Measurements from ENCODE around the gene KRT85. TPM values are rescaled to one million over a fixed set of nuclear protein-coding genes. Genes with fewer than 3 reads are reported as not detected.

KRT85 gene
- total and polyA plus RNA-seq, 10 of the 15 experiments (the other 5 are each of a cell fraction or from before 2014, with no cell fraction given) = 0.05 to 0.18 (median 0.11) TPM; not detected in 6

GRCh38 chr12:52359621-52360061 lies 7.6 kb downstream of the KRT85 start (continued):
- no peak for TF ChIP-seq RUNX3 (IDR thresholded peaks at IDR 0.05; ENCODE audit: low read length)
- TF ChIP-seq TBL1XR1 (IDR thresholded peaks at IDR 0.05; ENCODE audit: low read depth, low read length) = no peak
- no peak for TF ChIP-seq ZBTB33 (IDR thresholded peaks at IDR 0.05)
- TF ChIP-seq BHLHE40 (IDR thresholded peaks at IDR 0.05; ENCODE audit: borderline replicate concordance in 1 of 2, low read depth in 2 of 2, low read length in 1 of 2) = no peak
- TF ChIP-seq CREM (IDR thresholded peaks at IDR 0.05; ENCODE audit: low read depth) = no peak

DNA sequence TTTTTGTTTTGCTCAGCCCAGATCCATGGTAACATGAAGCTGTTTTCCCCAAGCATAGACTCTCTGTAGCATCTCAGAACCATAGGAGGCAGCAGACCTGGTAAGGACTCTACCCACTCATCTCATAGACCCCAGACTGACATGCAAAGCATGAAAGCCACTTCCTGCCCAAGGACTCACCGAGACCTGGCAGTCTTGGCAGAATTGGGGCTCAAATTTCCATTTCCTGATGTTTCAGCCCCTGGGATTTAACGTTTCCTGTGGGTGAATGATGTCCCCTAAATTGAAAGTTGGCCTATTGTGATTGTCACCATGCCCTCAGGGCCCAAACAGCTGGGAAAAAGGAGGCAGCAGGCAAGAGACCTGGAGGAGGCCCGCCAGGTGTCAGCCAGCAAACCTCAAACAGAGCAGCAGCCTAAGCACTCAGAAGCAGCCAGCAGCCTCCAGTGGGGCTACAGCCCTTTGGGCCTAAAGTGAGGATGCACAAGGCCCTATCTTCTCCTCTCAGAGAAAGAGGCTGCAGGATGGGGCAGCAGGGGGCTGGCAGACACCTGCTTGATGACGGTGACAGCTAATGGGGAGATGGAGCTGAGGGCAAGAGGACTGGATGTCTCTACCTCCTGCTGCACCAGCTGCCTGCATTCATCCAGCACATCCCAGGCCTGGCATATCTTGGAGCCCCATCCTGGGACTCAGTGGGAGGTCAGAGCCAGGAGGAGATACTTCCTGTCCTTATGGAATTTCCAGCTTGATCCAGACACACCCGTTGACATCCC lies 8.5 kb downstream of the KRT85 start:
- H3K4me3 ChIP-seq = no peak overlapping the region
- TF ChIP-seq DPF2 (IDR thresholded peaks at IDR 0.05) = 0 out of 2 replicates have a peak, but pooled peaks have one; percentile 25
- no peak for TF ChIP-seq TAF1 (IDR thresholded peaks at IDR 0.05; ENCODE audit: borderline replicate concordance, low read depth, low read length)
- peak; percentile 69; the same call in 1 of the 2 replicates for TF ChIP-seq PKNOX1 (IDR thresholded peaks at IDR 0.05)
- TF ChIP-seq IRF4 (IDR thresholded peaks at IDR 0.05; ENCODE audit: low read depth, low read length) = no peak
- peak; percentile 63; the same call in 1 of the 2 replicates for TF ChIP-seq RUNX3 (IDR thresholded peaks at IDR 0.05; ENCODE audit: low read length)
- no peak for TF ChIP-seq SMAD5 (IDR thresholded peaks at IDR 0.05; ENCODE audit: low read depth)
- TF ChIP-seq, protein P1, sequence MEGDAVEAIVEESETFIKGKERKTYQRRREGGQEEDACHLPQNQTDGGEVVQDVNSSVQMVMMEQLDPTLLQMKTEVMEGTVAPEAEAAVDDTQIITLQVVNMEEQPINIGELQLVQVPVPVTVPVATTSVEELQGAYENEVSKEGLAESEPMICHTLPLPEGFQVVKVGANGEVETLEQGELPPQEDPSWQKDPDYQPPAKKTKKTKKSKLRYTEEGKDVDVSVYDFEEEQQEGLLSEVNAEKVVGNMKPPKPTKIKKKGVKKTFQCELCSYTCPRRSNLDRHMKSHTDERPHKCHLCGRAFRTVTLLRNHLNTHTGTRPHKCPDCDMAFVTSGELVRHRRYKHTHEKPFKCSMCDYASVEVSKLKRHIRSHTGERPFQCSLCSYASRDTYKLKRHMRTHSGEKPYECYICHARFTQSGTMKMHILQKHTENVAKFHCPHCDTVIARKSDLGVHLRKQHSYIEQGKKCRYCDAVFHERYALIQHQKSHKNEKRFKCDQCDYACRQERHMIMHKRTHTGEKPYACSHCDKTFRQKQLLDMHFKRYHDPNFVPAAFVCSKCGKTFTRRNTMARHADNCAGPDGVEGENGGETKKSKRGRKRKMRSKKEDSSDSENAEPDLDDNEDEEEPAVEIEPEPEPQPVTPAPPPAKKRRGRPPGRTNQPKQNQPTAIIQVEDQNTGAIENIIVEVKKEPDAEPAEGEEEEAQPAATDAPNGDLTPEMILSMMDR (IDR thresholded peaks at IDR 0.05 in 2 of 3, conservative IDR thresholded peaks at IDR 0.05 in 1 of 3; ENCODE audit: control insufficient read depth in 2 of 3, extremely low read depth in 1 of 3, insufficient read depth in 1 of 3, low read depth in 3 of 3, low read length in 3 of 3) = peak in 2 of 3 experiments; percentile 12 to 27; a peak in 2 of 6 replicates
- TF ChIP-seq IKZF2 (IDR thresholded peaks at IDR 0.05) = peak; percentile 45 to 46; a peak in 3 of 4 replicates
- TF ChIP-seq ATF2 (IDR thresholded peaks at IDR 0.05; ENCODE audit: low read length) = no peak
- TF ChIP-seq POU2F2 (IDR thresholded peaks at IDR 0.05; ENCODE audit: borderline replicate concordance, low read depth, low read length) = peak; percentile 95
- ATAC-seq = peak; percentile 97
- peak; percentile 34 for DNase-seq (ENCODE audit: low read depth, low spot score)
- no TSS peak for BruUV-seq (replicated peaks)
- FAIRE-seq = peak; percentile 90
- WGBS (ENCODE audit: insufficient coverage, insufficient replicate concordance, low lambda C conversion rate, missing lambda C conversion rate) = 4% methylated on average over 5 of the region's 5 CpGs
- no peaks in the 10 kb centered on the region for H3K9me3 ChIP-seq (replicated peaks; ENCODE audit: control insufficient read depth, insufficient read depth, low read length)
- H3K4me2 ChIP-seq (ENCODE audit: control insufficient read depth, insufficient read depth) = peak overlapping the region; percentile 12
- H3K4me1 ChIP-seq (ENCODE audit: control insufficient read depth, insufficient read depth, low read length) = peaks cover 12% of the 10 kb centered on the region
- H2AFZ ChIP-seq (ENCODE audit: control insufficient read depth, low read depth, low read length) = no peak overlapping the region; the same call in 1 of the 2 replicates
- no peaks in the 10 kb centered on the region for H3K36me3 ChIP-seq (ENCODE audit: control insufficient read depth in 2 of 2, insufficient read depth in 2 of 2, low read length in 1 of 2)
- in situ Hi-C loops (cut with MboI) (no loop called here), intact Hi-C loops (cut with micrococcal nuclease; ENCODE audit: unreplicated experiment) (no loop called here)
- RAD21 ChIA-PET (ENCODE audit: unreplicated experiment) = no interaction called here
- no peaks in the 10 kb centered on the region for H3K79me2 ChIP-seq (ENCODE audit: control insufficient read depth, insufficient read depth, low read length)
- no peaks in the 10 kb centered on the region; the same call in 1 of the 2 replicates for H4K20me1 ChIP-seq (ENCODE audit: control insufficient read depth, insufficient read depth)
- SMC1A ChIA-PET (ENCODE audit: uncharacterized antibody, unreplicated experiment) = interaction anchor here (1.3 kb wide), 1 partner anchor 15 kb away, joined by 3 read pairs; no protein-coding TSS in a partner anchor
- no peak overlapping the region for H3K27ac ChIP-seq (ENCODE audit: control insufficient read depth, insufficient read depth)
- POLR2A ChIA-PET = no interaction called here
- no peak overlapping the region for H3K9ac ChIP-seq (ENCODE audit: control insufficient read depth, insufficient read depth, low read length)
- CTCF ChIA-PET = interaction anchor here (1.4 to 1.8 kb wide), 2 partner anchors 31 to 512 kb away, joined by 4 to 5 read pairs; no protein-coding TSS in a partner anchor
- H3K27me3 ChIP-seq (replicated peaks in 1 of 2; ENCODE audit: control insufficient read depth in 2 of 2, insufficient read depth in 2 of 2, low read length in 1 of 2) = 0 out of 4 replicates have a peak, but pooled peaks cover 0 to 3% of the 10 kb centered on the region in 2 experiments
